ENCODE measurements around the gene NGEF. TPM values are rescaled to one million over a fixed set of nuclear protein-coding genes. Genes with fewer than 3 reads are reported as not detected.

Gene NGEF, protein sequence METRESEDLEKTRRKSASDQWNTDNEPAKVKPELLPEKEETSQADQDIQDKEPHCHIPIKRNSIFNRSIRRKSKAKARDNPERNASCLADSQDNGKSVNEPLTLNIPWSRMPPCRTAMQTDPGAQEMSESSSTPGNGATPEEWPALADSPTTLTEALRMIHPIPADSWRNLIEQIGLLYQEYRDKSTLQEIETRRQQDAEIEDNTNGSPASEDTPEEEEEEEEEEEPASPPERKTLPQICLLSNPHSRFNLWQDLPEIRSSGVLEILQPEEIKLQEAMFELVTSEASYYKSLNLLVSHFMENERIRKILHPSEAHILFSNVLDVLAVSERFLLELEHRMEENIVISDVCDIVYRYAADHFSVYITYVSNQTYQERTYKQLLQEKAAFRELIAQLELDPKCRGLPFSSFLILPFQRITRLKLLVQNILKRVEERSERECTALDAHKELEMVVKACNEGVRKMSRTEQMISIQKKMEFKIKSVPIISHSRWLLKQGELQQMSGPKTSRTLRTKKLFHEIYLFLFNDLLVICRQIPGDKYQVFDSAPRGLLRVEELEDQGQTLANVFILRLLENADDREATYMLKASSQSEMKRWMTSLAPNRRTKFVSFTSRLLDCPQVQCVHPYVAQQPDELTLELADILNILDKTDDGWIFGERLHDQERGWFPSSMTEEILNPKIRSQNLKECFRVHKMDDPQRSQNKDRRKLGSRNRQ
- under 1 TPM; 0.48 to 0.58 TPM for total RNA-seq

DNA sequence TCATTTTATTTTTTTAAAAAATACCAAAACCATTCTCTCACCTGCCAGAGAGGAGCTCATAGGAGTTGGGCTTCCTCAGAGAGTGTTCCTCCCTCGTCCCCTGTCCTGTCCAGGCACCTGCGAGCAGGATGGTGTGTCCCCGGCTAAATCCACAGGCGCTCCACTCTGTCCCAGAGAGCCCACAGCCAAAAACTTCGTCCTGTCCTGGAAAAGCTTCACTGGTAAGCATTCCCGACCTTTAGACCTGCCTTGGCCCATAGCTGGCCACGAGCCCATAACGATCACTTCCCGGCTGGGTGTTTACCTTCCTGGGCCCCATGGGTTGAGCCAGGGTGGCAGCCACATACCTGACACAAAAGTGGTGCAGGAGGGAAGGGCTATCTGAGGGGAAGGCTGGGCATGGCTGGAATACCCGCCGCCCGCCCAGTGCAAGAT, at the start of gene NGEF:
Gene NGEF (minus strand): TSS at position 230 of the 435 bp plus-strand sequence. CDS start 38,366 bp downstream, outside the sequence.
- no peaks in the 10 kb centered on the region for H3K36me3 Mint-ChIP-seq (ENCODE audit: low read depth)
- peaks cover 2% of the 10 kb centered on the region for H3K27me3 Mint-ChIP-seq
- no peak for DNase-seq
- H3K9me3 Mint-ChIP-seq = no peaks in the 10 kb centered on the region
- no peaks in the 10 kb centered on the region for H3K4me1 Mint-ChIP-seq
- ChIA-PET POLR2A (no interaction called here), CTCF (no interaction called here)
- no peak within 1 kb of the TSS for H3K4me3 Mint-ChIP-seq
- H3K27ac Mint-ChIP-seq = no peak within 1 kb of the TSS

DNA sequence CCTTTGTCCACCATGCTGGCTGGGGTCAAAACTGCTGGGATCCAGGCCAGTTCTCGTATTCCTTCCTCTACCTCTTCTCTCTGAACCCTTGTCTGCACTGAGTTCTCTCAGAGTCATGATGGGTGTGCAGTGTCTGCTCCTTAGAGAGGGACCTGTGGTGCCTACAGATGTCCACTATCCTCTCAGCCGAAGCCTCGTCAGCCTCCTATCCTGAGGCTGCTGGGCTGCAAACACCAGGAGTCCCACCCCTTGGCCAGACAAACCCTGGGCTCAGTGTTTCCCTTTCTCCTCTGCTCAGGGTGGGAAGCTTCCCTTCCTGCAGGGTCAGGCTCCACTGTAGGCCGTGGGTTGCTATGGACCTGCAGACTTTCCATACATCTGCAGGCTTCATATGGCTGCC, 49.4 kb upstream of the NGEF start:
- Mint-ChIP-seq H3K4me1 (peaks cover 66% of the 10 kb centered on the region), H3K9me3 (no peaks in the 10 kb centered on the region), H3K36me3 (ENCODE audit: low read depth) (peaks cover 67% of the 10 kb centered on the region), H3K4me3 (peak overlapping the region; percentile 99), H3K27ac (peak overlapping the region; percentile 84), H3K27me3 (no peaks in the 10 kb centered on the region)
- POLR2A ChIA-PET = interaction anchor here (1.1 to 11.1 kb wide), 3 partner anchors 18 to 189 kb away, joined by 3 to 335 read pairs (median 26); partner anchors contain the start of gene ATG16L1
- no peak for DNase-seq
- CTCF ChIA-PET = no interaction called here

DNA sequence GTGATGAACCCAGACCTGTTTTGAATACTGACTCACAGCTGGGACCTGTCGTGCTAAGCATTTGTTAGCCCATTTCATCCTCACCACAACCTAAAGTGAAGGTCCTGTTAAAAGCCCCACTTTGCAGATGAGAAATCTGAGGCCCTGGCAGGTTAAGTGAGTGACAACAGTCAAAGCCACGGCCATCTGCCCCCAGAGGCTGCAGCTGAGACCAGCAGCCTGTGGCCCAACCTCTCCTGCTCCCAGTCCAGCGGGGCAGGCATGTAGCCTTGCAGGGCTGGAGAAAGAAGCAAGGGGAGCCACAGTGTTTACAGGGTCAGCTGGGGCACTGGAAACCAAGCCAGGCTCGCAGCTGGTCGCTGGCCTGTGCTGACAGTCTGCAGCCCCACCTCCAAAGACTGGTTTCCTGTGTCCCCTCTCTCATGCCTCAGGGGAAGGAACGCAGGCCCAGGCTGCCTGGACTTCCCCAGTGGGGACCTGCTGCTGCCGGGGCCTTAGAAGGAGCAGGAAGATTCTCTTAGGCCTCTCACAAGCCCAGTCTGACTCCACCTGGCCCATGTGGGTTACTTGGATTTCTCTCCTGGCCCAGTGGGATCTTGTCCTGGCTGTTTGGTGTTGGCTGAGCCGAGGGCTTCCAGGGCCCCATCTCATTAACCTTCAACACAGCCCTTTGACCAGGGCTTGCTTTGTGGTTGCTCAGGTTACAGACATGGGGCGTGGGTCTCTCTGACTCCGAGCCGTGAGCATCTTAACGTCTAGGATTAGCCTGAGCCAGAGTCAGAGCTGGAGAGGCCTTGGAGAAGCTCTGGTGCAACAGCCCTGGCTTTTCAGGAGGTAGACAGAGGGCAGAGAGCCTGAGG, 48.8 kb upstream of the NGEF start:
- Mint-ChIP-seq H3K36me3 (ENCODE audit: low read depth) (peaks cover 60% of the 10 kb centered on the region), H3K4me1 (peaks cover 60% of the 10 kb centered on the region)

DNA sequence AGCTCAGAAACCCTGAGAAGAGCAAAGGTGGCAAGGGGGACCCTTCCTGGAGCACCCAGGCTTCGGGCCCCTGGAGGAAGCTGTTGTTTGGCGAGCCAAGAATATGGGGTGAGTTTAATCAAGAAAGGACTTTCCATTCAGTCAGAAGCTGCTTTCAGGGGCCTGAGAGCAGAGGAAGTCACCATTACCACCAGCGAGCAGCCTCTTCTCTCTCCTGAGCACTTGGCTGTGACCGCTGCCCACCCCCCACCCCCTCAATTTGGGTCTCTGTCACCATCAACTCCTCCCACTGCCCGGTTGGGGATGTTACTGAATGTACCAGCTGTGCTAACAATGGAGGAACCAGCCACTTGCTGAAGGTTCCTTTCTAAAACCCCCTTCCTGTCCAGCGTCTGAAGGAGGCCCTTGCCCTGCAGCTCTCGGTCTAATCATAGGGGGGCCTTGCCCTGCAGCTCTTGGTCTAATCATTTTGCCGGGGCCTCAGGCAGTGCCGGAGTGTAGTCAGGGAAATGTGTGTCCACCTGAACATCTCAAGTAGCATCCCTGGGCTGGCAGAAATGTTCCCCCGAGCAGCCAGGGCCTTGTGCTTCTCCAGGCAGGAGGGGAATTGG, 48.0 kb upstream of the NGEF start:
- H3K27ac Mint-ChIP-seq = peak overlapping the region; percentile 84
- CTCF ChIA-PET = interaction anchor here (0.6 to 3.5 kb wide), 19 partner anchors 9 to 454 kb away, joined by 3 to 35 read pairs (median 4); partner anchors contain the start of gene ATG16L1
- POLR2A ChIA-PET = interaction anchor here (0.6 to 11.1 kb wide), 28 partner anchors 10 to 1436 kb away, joined by 3 to 335 read pairs (median 4); partner anchors contain the start of genes ARL4C, ATG16L1, EIF4E2 and TIGD1

More for the DNA sequence above, 48.8 kb upstream of the NGEF start:
- DNase-seq = peak; percentile 57
- CTCF ChIA-PET = interaction anchor here (0.5 to 3.5 kb wide), 12 partner anchors 8 to 206 kb away, joined by 3 to 35 read pairs (median 10); partner anchors contain the start of gene ATG16L1
- no peaks in the 10 kb centered on the region for H3K27me3 Mint-ChIP-seq
- H3K9me3 Mint-ChIP-seq = no peaks in the 10 kb centered on the region
- peak overlapping the region; percentile 84 for H3K27ac Mint-ChIP-seq
- POLR2A ChIA-PET = interaction anchor here (0.6 to 11.1 kb wide), 12 partner anchors 9 to 454 kb away, joined by 3 to 335 read pairs (median 9); partner anchors contain the start of gene ATG16L1
- peak overlapping the region; percentile 99 for H3K4me3 Mint-ChIP-seq

DNA sequence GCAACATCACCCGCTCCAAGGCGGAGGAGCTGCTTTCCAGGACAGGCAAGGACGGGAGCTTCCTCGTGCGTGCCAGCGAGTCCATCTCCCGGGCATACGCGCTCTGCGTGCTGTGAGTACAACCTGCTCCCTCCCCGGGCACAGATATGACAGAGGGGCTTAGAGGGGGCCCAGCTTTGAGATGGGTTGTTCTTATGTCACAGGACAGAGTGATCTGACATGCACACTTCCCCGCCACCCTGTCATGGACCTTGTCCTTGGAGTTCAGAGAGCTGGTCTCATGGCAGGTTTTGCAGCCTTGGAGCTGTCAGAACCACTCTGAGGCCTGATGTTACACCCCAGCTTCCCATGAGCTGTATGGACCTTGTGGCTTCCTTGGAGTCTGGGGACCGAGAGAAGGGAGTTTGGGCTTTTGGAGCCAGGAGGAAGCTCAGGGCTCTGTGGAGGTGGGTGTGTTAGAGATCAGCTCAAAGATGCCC, 47.5 kb upstream of the NGEF start:
- no peaks in the 10 kb centered on the region for H3K9me3 Mint-ChIP-seq

More for the DNA sequence above, 48.0 kb upstream of the NGEF start:
- no peak for DNase-seq
- Mint-ChIP-seq H3K4me1 (peaks cover 54% of the 10 kb centered on the region), H3K4me3 (peak overlapping the region; percentile 99), H3K36me3 (ENCODE audit: low read depth) (peaks cover 53% of the 10 kb centered on the region), H3K27me3 (no peaks in the 10 kb centered on the region), H3K9me3 (no peaks in the 10 kb centered on the region)

DNA sequence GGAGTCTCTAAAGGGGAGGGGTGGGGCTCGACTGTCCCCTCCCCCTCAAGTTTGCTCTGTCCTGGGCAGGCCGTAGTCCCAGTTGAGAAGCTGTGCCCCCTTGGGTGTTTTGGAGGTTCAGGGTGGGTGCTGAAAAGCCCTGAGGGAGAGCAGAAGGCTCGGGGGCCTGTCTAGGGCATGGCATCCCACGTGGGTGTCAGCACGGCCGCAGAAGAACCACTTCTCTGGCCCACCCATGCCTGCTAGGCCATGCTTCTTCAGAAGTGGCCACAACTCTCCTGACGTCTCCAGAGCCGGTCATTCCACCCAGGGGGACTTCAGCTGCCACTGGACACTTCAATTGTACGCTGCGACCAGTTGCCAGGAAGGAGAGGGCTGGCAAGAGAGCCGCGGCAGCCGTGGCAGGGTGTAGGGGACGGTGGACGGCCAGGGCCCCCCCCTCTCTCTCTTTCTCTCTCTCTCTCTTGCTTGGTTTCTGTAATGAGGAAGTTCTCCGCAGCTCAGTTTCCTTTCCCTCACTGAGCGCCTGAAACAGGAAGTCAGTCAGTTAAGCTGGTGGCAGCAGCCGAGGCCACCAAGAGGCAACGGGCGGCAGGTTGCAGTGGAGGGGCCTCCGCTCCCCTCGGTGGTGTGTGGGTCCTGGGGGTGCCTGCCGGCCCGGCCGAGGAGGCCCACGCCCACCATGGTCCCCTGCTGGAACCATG, 46.9 kb upstream of the NGEF start, which contains the start of gene INPP5D:
Gene INPP5D (plus strand): TSS at position 546 of the 704 bp plus-strand sequence. CDS start 137 bp downstream, at position 683.
- Mint-ChIP-seq H3K27ac (peak within 1 kb of the TSS; percentile 84), H3K9me3 (no peaks in the 10 kb centered on the region), H3K4me3 (peak within 1 kb of the TSS; percentile 99), H3K4me1 (peaks cover 44% of the 10 kb centered on the region), H3K27me3 (no peaks in the 10 kb centered on the region), H3K36me3 (ENCODE audit: low read depth) (peaks cover 44% of the 10 kb centered on the region)
- CTCF ChIA-PET = interaction anchor here (0.6 to 3.5 kb wide), 24 partner anchors 8 to 301 kb away, joined by 3 to 35 read pairs (median 4); partner anchors contain the start of gene ATG16L1
- peak; percentile 83 for DNase-seq
- POLR2A ChIA-PET = interaction anchor here (0.8 to 11.1 kb wide), 26 partner anchors 11 to 1437 kb away, joined by 3 to 335 read pairs (median 6); partner anchors contain the start of genes ARL4C, ATG16L1, EIF4E2 and TIGD1

More for the DNA sequence above, 47.5 kb upstream of the NGEF start:
- Mint-ChIP-seq H3K27ac (peak overlapping the region; percentile 84), H3K4me1 (peaks cover 50% of the 10 kb centered on the region), H3K27me3 (no peaks in the 10 kb centered on the region), H3K4me3 (peak overlapping the region; percentile 99), H3K36me3 (ENCODE audit: low read depth) (peaks cover 50% of the 10 kb centered on the region)
- ChIA-PET POLR2A (interaction anchor here (0.7 to 11.1 kb wide), 27 partner anchors 10 to 1436 kb away, joined by 3 to 335 read pairs (median 5); partner anchors contain the start of genes ARL4C, ATG16L1, EIF4E2 and TIGD1), CTCF (interaction anchor here (0.6 to 3.5 kb wide), 27 partner anchors 9 to 454 kb away, joined by 3 to 35 read pairs (median 4); partner anchors contain the start of gene ATG16L1)
- no peak for DNase-seq

DNA sequence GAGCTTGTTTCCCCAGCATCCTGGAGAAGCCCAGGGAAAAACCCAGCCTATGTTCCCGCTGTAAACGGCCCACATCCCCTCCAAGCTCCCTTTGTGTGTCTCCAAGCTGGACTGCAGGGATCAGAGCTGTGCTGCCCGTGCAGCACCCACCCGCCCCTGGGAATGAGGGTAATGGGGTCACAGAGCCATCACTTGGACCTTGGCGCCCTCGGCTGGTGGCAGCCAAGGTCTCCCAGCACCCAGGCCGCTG, 46.4 kb upstream of the NGEF start:
- DNase-seq = no peak
- Mint-ChIP-seq H3K27ac (peak overlapping the region; percentile 84), H3K36me3 (ENCODE audit: low read depth) (peaks cover 39% of the 10 kb centered on the region), H3K4me1 (peaks cover 41% of the 10 kb centered on the region), H3K27me3 (peaks cover 2% of the 10 kb centered on the region), H3K4me3 (peak overlapping the region; percentile 99), H3K9me3 (no peaks in the 10 kb centered on the region)
- CTCF ChIA-PET = interaction anchor here (0.6 to 3.5 kb wide), 14 partner anchors 10 to 301 kb away, joined by 3 to 33 read pairs (median 4); partner anchors contain the start of gene ATG16L1
- POLR2A ChIA-PET = interaction anchor here (0.7 to 11.1 kb wide), 17 partner anchors 11 to 1437 kb away, joined by 3 to 335 read pairs (median 7); partner anchors contain the start of genes ARL4C, ATG16L1, EIF4E2 and HJURP

DNA sequence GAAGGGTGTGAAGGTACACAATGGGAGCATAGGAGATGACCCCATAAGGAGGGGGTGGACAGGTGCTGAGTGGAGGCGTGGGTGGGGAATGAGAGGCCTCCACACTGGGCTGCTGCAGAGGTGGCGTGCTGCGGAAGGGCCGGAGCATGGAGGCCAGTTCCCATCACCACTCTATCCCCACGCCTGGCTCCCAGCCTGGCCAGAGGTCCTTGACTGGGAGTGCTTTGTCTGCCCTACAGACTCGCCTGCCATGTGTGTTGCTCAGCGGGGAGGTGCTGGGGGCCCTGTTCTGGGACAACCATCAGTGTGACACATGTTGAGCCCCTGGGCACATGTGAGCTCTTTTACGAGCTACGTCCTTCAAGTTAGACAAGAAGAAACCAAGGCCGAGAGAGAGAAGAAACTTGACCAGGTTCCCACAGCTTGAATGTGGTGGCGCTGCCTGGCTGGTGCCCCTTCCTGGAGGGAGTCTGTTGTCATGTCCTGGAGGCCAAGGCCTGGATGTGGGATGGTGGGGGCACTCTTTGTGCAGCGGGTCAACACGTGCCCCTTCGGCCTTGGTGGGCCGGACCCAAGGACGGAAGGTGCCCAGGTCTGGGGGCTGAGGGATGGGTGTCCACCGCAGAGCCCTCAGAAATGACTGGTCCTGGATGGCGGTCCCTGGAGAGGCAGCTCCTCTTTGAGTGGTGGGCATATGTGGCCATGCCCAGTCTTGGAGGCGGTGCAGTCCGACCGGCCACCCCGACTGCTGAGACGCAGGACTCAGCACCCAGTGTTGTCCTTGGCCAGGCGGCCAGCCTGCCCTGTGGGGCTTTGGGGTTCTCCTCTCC, 45.9 kb upstream of the NGEF start:
- no peak for DNase-seq
- Mint-ChIP-seq H3K9me3 (no peaks in the 10 kb centered on the region), H3K4me1 (peaks cover 41% of the 10 kb centered on the region), H3K4me3 (peak overlapping the region; percentile 99), H3K36me3 (ENCODE audit: low read depth) (peaks cover 38% of the 10 kb centered on the region), H3K27me3 (peaks cover 8% of the 10 kb centered on the region), H3K27ac (peak overlapping the region; percentile 84)
- ChIA-PET POLR2A (interaction anchor here (0.7 to 11.1 kb wide), 9 partner anchors 10 to 795 kb away, joined by 3 to 335 read pairs (median 8); partner anchors contain the start of genes ATG16L1, EIF4E2, HJURP and TIGD1), CTCF (interaction anchor here (0.7 to 3.5 kb wide), 8 partner anchors 10 to 307 kb away, joined by 3 to 33 read pairs (median 8); partner anchors contain the start of gene ATG16L1)

DNA sequence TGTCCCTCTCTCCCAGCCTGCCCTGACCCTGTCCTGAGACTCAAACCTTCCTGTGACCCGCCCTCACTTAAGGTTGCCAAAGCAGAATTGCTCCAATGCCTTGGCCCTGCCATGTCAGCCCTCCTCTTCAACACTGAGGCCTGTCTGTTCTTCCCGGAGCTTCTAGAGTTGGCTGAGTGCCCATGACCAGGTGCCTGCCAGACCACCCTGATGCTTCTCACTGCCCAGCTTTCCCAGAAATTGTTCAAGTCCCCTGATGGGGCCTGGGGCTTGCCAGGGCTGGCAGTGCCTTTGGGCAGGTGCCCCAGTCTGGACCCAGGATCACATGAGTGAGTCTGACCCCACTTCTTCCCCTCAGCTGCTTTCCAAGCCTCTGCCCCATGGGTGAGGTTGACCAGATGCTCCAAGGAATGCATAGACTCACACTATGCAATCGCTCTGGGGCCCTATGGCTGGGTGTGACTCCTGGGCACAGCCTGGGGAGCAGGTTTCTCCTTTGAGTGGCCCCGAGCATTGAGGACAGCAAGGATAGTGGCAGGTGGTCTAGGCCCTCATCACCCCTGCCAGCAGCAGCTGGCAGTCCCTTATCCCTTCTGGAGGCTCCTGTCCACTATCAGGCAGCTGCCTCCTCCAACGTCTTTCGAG, 44.0 kb upstream of the NGEF start:
- POLR2A ChIA-PET = interaction anchor here (1.4 kb wide), 1 partner anchor 25 kb away, joined by 3 read pairs; no protein-coding TSS in a partner anchor
- Mint-ChIP-seq H3K27me3 (peaks cover 17% of the 10 kb centered on the region), H3K9me3 (no peaks in the 10 kb centered on the region), H3K36me3 (ENCODE audit: low read depth) (peaks cover 21% of the 10 kb centered on the region), H3K4me1 (peaks cover 25% of the 10 kb centered on the region), H3K27ac (no peak overlapping the region), H3K4me3 (no peak overlapping the region)
- CTCF ChIA-PET = no interaction called here
- no peak for DNase-seq

DNA sequence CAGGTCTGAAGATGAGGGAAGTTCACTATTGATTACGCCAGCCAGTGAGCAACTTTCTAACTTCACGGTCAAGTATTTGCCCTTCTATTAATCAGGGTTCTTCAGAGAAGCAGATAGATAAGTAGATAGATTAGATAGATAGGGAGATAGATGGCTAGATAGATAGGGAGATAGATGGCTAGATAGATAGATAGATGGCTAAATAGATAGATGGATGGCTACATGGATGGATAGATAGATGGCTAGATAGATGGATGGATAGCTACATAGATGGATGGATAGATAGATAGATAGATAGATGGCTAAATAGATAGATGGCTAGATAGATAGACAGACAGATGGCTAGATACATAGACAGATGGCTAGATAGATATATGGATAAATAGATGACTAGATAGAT, 42.3 kb upstream of the NGEF start:
- Mint-ChIP-seq H3K4me1 (peaks cover 25% of the 10 kb centered on the region), H3K27me3 (peaks cover 25% of the 10 kb centered on the region), H3K36me3 (ENCODE audit: low read depth) (peaks cover 4% of the 10 kb centered on the region), H3K4me3 (no peak overlapping the region), H3K9me3 (no peaks in the 10 kb centered on the region), H3K27ac (no peak overlapping the region)
- no peak for DNase-seq
- CTCF ChIA-PET = interaction anchor here (1.3 to 3.0 kb wide), 5 partner anchors 10 to 245 kb away, joined by 6 to 19 read pairs (median 15); partner anchors contain the start of genes ATG16L1 and NEU2
- POLR2A ChIA-PET = no interaction called here

All from activated CD4-positive, alpha-beta memory T cell treated with anti-CD3 and anti-CD28 coated beads, Interleukin-2, amount 10 ng/mL, durations not matched to agents 7 days and 5 days (primary cell).